Astrocyte of the cerebellum (primary cell): ENCODE data around the gene RBM19.

Experiments used
- DNase-seq: peaks from one replicate; pipeline ENCODE4 v3.0.0-alpha.2; 2011; ENCODE audit warnings: low read depth
- H3K4me3 ChIP-seq: 2 replicates; pipeline ENCODE4 v1.5.1; 2011; ENCODE audit warnings: mild to moderate bottlenecking, low read depth, low read length, moderate library complexity
- in situ Hi-C: cut with HindIII; loops from 2 replicates; pipeline ENCODE4 v1.10.0; 2017; ENCODE audit warnings: low sequenced_read_pairs
- TF ChIP-seq, protein P1 (sequence below): IDR thresholded peaks from 2 replicates; pipeline ENCODE4 v1.5.1; 2012; ENCODE audit warnings: low read length, low read depth, moderate library complexity, mild to moderate bottlenecking; ENCODE audit errors: missing control alignments

RBM19 gene

GRCh38 chr12:113852264-113852663 is 113.9 kb downstream of the RBM19 start:
- in situ Hi-C loops, result no loop called here
- DNase-seq, result no peak
- TF ChIP-seq, protein P1, sequence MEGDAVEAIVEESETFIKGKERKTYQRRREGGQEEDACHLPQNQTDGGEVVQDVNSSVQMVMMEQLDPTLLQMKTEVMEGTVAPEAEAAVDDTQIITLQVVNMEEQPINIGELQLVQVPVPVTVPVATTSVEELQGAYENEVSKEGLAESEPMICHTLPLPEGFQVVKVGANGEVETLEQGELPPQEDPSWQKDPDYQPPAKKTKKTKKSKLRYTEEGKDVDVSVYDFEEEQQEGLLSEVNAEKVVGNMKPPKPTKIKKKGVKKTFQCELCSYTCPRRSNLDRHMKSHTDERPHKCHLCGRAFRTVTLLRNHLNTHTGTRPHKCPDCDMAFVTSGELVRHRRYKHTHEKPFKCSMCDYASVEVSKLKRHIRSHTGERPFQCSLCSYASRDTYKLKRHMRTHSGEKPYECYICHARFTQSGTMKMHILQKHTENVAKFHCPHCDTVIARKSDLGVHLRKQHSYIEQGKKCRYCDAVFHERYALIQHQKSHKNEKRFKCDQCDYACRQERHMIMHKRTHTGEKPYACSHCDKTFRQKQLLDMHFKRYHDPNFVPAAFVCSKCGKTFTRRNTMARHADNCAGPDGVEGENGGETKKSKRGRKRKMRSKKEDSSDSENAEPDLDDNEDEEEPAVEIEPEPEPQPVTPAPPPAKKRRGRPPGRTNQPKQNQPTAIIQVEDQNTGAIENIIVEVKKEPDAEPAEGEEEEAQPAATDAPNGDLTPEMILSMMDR, result no peak
- no peak overlapping the region for H3K4me3 ChIP-seq

GRCh38 chr12:113850309-113851056 is 115.6 kb downstream of the RBM19 start:
- in situ Hi-C loops, result no loop called here
- H3K4me3 ChIP-seq, result no peak overlapping the region
- DNase-seq, result no peak
- TF ChIP-seq, protein P1, result no peak

- TF ChIP-seq, protein P1, result no peak
- H3K4me3 ChIP-seq, result no peak overlapping the region
- in situ Hi-C loops, result no loop called here
- DNase-seq, result no peak
Observed at GRCh38 chr12:113847856-113848255, 118.3 kb downstream of the RBM19 start.

- H3K4me3 ChIP-seq, result no peak overlapping the region
- no peak for DNase-seq
- in situ Hi-C loops, result no loop called here
- TF ChIP-seq, protein P1, result no peak
Observed at GRCh38 chr12:113846883-113847755, 119.0 kb downstream of the RBM19 start.

DNA sequence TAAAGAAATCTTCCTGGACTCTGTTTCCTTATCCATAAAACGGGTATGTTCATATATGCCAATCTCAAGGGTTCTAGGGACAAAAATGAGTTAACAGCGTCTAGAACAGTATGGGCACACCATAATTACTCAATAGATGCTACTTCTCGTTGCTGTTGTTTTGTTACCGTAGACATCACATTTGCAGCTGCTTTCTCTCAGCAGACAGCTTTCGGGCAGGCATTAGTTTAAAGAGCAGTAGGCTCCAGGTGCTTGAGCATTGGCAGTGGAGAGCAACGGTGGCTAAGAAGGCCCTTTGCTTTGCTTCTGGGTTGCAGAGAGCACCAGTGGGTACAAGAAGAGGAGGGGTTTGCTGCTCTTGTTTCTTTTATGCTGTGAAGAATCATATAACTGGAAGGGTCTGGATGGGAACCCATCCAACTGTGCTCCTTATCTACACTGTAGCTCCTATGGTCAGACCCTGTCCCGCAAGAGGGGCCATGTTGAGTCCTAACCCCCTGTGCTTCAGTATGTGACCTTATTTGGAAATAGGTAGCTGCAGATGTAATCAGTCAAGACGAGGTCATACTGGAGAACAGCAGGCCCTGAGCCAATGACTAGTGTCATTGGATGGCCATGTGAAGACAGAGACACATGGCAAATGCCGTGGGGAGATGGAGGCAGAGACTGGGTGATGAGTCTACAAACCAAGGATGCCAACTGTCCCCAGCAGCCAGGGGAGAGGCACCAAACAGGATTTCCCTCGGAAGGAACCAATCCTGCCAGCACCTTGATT is 120.0 kb downstream of the RBM19 start:
- H3K4me3 ChIP-seq, result no peak overlapping the region
- no peak for DNase-seq
- in situ Hi-C loops, result no loop called here
- TF ChIP-seq, protein P1, result no peak
